GM12864 (cell line): Measurements from ENCODE around the gene CAMK2D.

Experiments used
- DNase-seq: peaks from one replicate; pipeline ENCODE4 v3.0.0-alpha.2; 2011; ENCODE audit warnings: low read depth
- H3K4me3 ChIP-seq: 2 replicates; pipeline ENCODE4 v1.5.1; 2011; ENCODE audit warnings: mild to moderate bottlenecking, low read depth, low read length, control low read depth
- CTCF ChIP-seq: IDR thresholded peaks from 2 replicates; pipeline ENCODE4 v1.5.1; 2011; ENCODE audit warnings: low read depth, mild to moderate bottlenecking, moderate library complexity, low read length, control low read depth, inconsistent platforms; ENCODE audit errors: missing control alignments

Gene CAMK2D

GRCh38 chr4:113662581-113662980, 99.0 kb downstream of the CAMK2D start:
- no peak for TF ChIP-seq CTCF
- no peak for DNase-seq
- H3K4me3 ChIP-seq: no peak overlapping the region

GRCh38 chr4:113659127-113659526, 102.4 kb downstream of the CAMK2D start:
- no peak for TF ChIP-seq CTCF
- no peak overlapping the region for H3K4me3 ChIP-seq
- DNase-seq: no peak

- no peak overlapping the region for H3K4me3 ChIP-seq
- no peak for DNase-seq
- no peak for TF ChIP-seq CTCF
Observed at GRCh38 chr4:113657586-113658233, 103.8 kb downstream of the CAMK2D start.

GRCh38 chr4:113653871-113654270, 107.7 kb downstream of the CAMK2D start:
- no peak overlapping the region for H3K4me3 ChIP-seq
- DNase-seq: no peak
- TF ChIP-seq CTCF: no peak

GRCh38 chr4:113646442-113646822, 115.1 kb downstream of the CAMK2D start:
- no peak overlapping the region for H3K4me3 ChIP-seq
- no peak for DNase-seq
- no peak for TF ChIP-seq CTCF

- no peak for DNase-seq
- H3K4me3 ChIP-seq: no peak overlapping the region
- TF ChIP-seq CTCF: no peak
Observed at GRCh38 chr4:113645771-113646441, 115.6 kb downstream of the CAMK2D start.

- TF ChIP-seq CTCF: no peak
- H3K4me3 ChIP-seq: no peak overlapping the region
- no peak for DNase-seq
Observed at GRCh38 chr4:113645288-113645687, 116.2 kb downstream of the CAMK2D start.
